WTC11 (cell line): ENCODE measurements around the gene BCL11B. TPM values are rescaled to one million over a fixed set of nuclear protein-coding genes. Genes with fewer than 3 reads are reported as not detected.

Experiments used
- ATAC-seq: fragments of 200-7000 bp; cut with Tn5 transposase; 2 replicates; pipeline ENCODE4 v1.10.0; 2021; ENCODE audit warnings: mild to moderate bottlenecking, moderate library complexity
- CTCF ChIA-PET: fragments of 300-600 bp; sonication (Branson Sonifier 250); formaldehyde crosslinking; loops from one replicate; lab custom pipeline; 2021; ENCODE audit warnings: antibody characterized with exemption; lab: Charles Lee
- POLR2A ChIA-PET: fragments of 350-600 bp; sonication (Branson Sonifier 250); formaldehyde crosslinking; loops from one replicate; lab custom pipeline; 2021; ENCODE audit warnings: antibody characterized with exemption; lab: Charles Lee
- DNase-seq: peaks from one replicate; pipeline ENCODE4 v3.0.0; 2021; ENCODE audit warnings: low spot score
- H3K27ac Mint-ChIP-seq: 2 replicates; pipeline ENCODE4 v1.8.0; 2021; ENCODE audit warnings: mixed read lengths
- H3K27me3 Mint-ChIP-seq: 2 replicates; pipeline ENCODE4 v1.8.0; 2021; ENCODE audit warnings: low read depth, mild to moderate bottlenecking, moderate library complexity, mixed read lengths
- H3K36me3 Mint-ChIP-seq: 2 replicates; pipeline ENCODE4 v1.8.0; 2021; ENCODE audit warnings: mixed read lengths
- H3K4me1 Mint-ChIP-seq: 2 replicates; pipeline ENCODE4 v1.8.0; 2022; ENCODE audit warnings: mixed read lengths
- H3K4me3 Mint-ChIP-seq: 2 replicates; pipeline ENCODE4 v1.8.0; 2021; ENCODE audit warnings: mild to moderate bottlenecking, moderate library complexity, mixed read lengths
- H3K9me3 Mint-ChIP-seq: 2 replicates; pipeline ENCODE4 v1.8.0; 2021; ENCODE audit warnings: mixed read lengths
- AR ChIP-seq: fragments of 250-450 bp; sonication (Bioruptor Pico); IDR thresholded peaks from 2 replicates; pipeline ENCODE4 v1.9.0; 2021; ENCODE audit warnings: mild to moderate bottlenecking
- CBFB ChIP-seq: sonication (generic); formaldehyde crosslinking; IDR thresholded peaks from 2 replicates; pipeline ENCODE4 v1.8.1; 2022; ENCODE audit warnings: mild to moderate bottlenecking, low read depth, missing genetic modification reagents
- E2F1 ChIP-seq: sonication (generic); formaldehyde crosslinking; IDR thresholded peaks from 2 replicates; pipeline ENCODE4 v1.8.0; 2022; ENCODE audit warnings: mild to moderate bottlenecking, missing genetic modification reagents
- E2F4 ChIP-seq: sonication (generic); formaldehyde crosslinking; IDR thresholded peaks from 2 replicates; pipeline ENCODE4 v1.8.1; 2022; ENCODE audit warnings: low read depth, mild to moderate bottlenecking, moderate library complexity, missing genetic modification reagents, borderline replicate concordance
- EMX1 ChIP-seq: fragments of 250-450 bp; sonication (Bioruptor Pico); IDR thresholded peaks from 2 replicates; pipeline ENCODE4 v1.8.0; 2021; ENCODE audit warnings: mild to moderate bottlenecking
- FOXK1 ChIP-seq: sonication (generic); formaldehyde crosslinking; IDR thresholded peaks from 2 replicates; pipeline ENCODE4 v1.8.0; 2022; ENCODE audit warnings: mild to moderate bottlenecking, moderate library complexity, missing genetic modification reagents
- FOXP4 ChIP-seq: sonication (generic); formaldehyde crosslinking; IDR thresholded peaks from 2 replicates; pipeline ENCODE4 v1.8.0; 2022; ENCODE audit warnings: mild to moderate bottlenecking, missing genetic modification reagents
- GABPB1 ChIP-seq: sonication (generic); formaldehyde crosslinking; IDR thresholded peaks from 2 replicates; pipeline ENCODE4 v1.8.1; 2023; ENCODE audit warnings: mild to moderate bottlenecking, missing genetic modification reagents
- GTF2I ChIP-seq: fragments of 250-450 bp; sonication (Bioruptor Pico); conservative IDR thresholded peaks from 2 replicates; pipeline ENCODE4 v1.4.0; 2021; ENCODE audit warnings: mild to moderate bottlenecking
- JAZF1 ChIP-seq: fragments of 250-450 bp; sonication (Bioruptor Pico); IDR thresholded peaks from 2 replicates; pipeline ENCODE4 v1.9.0; 2021; ENCODE audit warnings: moderate library complexity, mild to moderate bottlenecking, inconsistent platforms
- JUN ChIP-seq: sonication (generic); formaldehyde crosslinking; IDR thresholded peaks from 2 replicates; pipeline ENCODE4 v1.8.0; 2023; ENCODE audit warnings: mild to moderate bottlenecking, missing genetic modification reagents
- KAT7 ChIP-seq: sonication (generic); formaldehyde crosslinking; IDR thresholded peaks from 2 replicates; pipeline ENCODE4 v1.8.1; 2023; ENCODE audit warnings: missing genetic modification reagents, mild to moderate bottlenecking, borderline replicate concordance
- NR3C1 ChIP-seq: sonication (generic); formaldehyde crosslinking; conservative IDR thresholded peaks from 2 replicates; pipeline ENCODE4 v1.8.1; 2023; ENCODE audit warnings: low read depth, mild to moderate bottlenecking, missing genetic modification reagents
- PRDM15 ChIP-seq: sonication (generic); formaldehyde crosslinking; IDR thresholded peaks from 2 replicates; pipeline ENCODE4 v1.8.0; 2022; ENCODE audit warnings: missing genetic modification reagents
- RORB ChIP-seq: fragments of 250-450 bp; sonication (Bioruptor Pico); IDR thresholded peaks from 2 replicates; pipeline ENCODE4 v1.9.0; 2021; ENCODE audit warnings: mild to moderate bottlenecking
- SMAD3 ChIP-seq: sonication (generic); formaldehyde crosslinking; IDR thresholded peaks from 2 replicates; pipeline ENCODE4 v1.8.0; 2022; ENCODE audit warnings: missing genetic modification reagents, mild to moderate bottlenecking, borderline replicate concordance
- SOX15 ChIP-seq: fragments of 250-450 bp; sonication (Bioruptor Pico); IDR thresholded peaks from 2 replicates; pipeline ENCODE4 v1.9.0; 2021; ENCODE audit warnings: mild to moderate bottlenecking
- total RNA-seq: library from RNA; stranded (reverse); gene quantifications from 3 replicates; pipeline ENCODE4 v1.2.3, GENCODE V29; 2021
- TF ChIP-seq, protein P1 (sequence below): sonication (generic); formaldehyde crosslinking; IDR thresholded peaks from 2 replicates; pipeline ENCODE4 v1.8.1; 2023; ENCODE audit warnings: mild to moderate bottlenecking, missing genetic modification reagents, moderate library complexity
- TF ChIP-seq, protein P2 (sequence below): sonication (generic); formaldehyde crosslinking; IDR thresholded peaks from 2 replicates; pipeline ENCODE4 v1.8.1; 2022; ENCODE audit warnings: missing genetic modification reagents, borderline replicate concordance

BCL11B gene
- total RNA-seq, 1 experiment from 2014 or later = 9.1 TPM

DNA sequence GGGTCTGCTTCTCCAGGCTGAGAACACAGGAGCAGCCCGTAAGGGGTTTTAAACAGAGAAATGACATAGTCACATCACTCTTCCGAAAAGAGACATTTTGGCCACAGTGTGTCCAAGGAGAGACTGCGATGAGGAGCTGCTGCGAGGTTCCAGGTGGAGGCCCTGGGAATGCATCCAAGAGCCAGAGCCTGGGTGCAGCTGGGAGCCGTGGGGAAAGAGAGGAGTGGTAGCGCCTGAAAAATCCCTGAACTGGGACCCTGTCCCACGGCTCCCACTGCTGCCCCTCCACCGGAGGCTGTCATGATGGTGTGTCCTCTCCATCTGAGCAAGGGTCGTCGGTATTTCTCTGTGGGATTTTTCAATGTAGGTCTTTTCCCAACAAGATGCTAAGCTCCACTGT lies 146.9 kb downstream of the BCL11B start:
- no peak for TF ChIP-seq JAZF1 (CRISPR knock-in tag)
- TF ChIP-seq PRDM15 (CRISPR knock-in tag) = no peak
- TF ChIP-seq, protein P1, sequence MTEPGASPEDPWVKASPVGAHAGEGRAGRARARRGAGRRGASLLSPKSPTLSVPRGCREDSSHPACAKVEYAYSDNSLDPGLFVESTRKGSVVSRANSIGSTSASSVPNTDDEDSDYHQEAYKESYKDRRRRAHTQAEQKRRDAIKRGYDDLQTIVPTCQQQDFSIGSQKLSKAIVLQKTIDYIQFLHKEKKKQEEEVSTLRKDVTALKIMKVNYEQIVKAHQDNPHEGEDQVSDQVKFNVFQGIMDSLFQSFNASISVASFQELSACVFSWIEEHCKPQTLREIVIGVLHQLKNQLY (CRISPR knock-in tag) = no peak
- TF ChIP-seq, protein P2, sequence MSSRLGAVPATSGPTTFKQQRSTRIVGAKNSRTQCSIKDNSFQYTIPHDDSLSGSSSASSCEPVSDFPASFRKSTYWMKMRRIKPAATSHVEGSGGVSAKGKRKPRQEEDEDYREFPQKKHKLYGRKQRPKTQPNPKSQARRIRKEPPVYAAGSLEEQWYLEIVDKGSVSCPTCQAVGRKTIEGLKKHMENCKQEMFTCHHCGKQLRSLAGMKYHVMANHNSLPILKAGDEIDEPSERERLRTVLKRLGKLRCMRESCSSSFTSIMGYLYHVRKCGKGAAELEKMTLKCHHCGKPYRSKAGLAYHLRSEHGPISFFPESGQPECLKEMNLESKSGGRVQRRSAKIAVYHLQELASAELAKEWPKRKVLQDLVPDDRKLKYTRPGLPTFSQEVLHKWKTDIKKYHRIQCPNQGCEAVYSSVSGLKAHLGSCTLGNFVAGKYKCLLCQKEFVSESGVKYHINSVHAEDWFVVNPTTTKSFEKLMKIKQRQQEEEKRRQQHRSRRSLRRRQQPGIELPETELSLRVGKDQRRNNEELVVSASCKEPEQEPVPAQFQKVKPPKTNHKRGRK = no peak
- TF ChIP-seq AR (CRISPR knock-in tag) = no peak
- TF ChIP-seq FOXK1 (CRISPR knock-in tag) = no peak
- TF ChIP-seq FOXP4 (CRISPR knock-in tag) = no peak
- TF ChIP-seq CBFB (CRISPR knock-in tag) = no peak
- no peak overlapping the region for H3K4me3 Mint-ChIP-seq
- H3K36me3 Mint-ChIP-seq = no peaks in the 10 kb centered on the region
- ATAC-seq (no peak), DNase-seq (no peak)
- H3K27ac Mint-ChIP-seq = no peak overlapping the region
- ChIA-PET POLR2A (no interaction called here), CTCF (interaction anchor here (1.3 kb wide), 1 partner anchor 87 kb away, joined by 4 read pairs; no protein-coding TSS in a partner anchor)
- no peaks in the 10 kb centered on the region for H3K27me3 Mint-ChIP-seq
- H3K9me3 Mint-ChIP-seq = no peaks in the 10 kb centered on the region
- peaks cover 24% of the 10 kb centered on the region for H3K4me1 Mint-ChIP-seq

DNA sequence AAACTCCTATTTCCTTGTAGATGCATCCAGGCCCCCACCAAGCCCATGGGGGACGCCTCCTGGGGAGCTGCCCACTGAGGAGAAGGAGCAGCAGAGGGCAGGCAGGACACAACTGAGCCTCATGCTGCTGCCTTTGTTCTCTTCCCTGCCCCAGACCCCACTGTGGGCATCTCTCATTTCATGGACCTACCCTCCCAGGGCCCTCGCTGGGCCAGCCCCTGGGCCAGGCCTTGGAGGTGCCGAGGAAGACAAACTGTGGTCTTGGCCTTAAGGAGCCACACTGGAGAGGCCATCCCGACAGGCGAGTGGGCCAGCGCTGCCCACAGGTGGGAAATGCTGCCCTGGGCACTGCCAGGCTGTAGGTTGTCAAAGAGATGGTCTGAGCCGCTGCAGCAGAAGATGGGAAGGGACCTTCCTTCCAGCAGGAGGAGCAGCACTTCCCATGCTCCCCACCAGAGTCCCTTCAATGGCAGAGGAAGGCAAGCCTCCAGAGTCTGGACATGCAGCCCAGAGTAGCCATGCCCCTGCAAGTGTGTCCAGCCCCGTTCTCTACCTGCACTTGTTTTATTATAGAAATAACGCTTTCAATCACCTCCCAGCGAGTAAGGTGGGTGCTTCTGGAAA lies 147.4 kb downstream of the BCL11B start:
- no peak for DNase-seq
- TF ChIP-seq KAT7 (CRISPR knock-in tag) (no peak), E2F4 (CRISPR knock-in tag) (no peak), SMAD3 (CRISPR knock-in tag) (no peak), GTF2I (CRISPR knock-in tag) (no peak), EMX1 (CRISPR knock-in tag) (no peak), RORB (CRISPR knock-in tag) (no peak), JUN (CRISPR knock-in tag) (no peak), GABPB1 (CRISPR knock-in tag) (no peak), SOX15 (CRISPR knock-in tag) (no peak), NR3C1 (CRISPR knock-in tag) (no peak), E2F1 (no peak)
- no peaks in the 10 kb centered on the region for H3K36me3 Mint-ChIP-seq

More for the DNA sequence above, 147.4 kb downstream of the BCL11B start:
- no peak overlapping the region for H3K4me3 Mint-ChIP-seq
- H3K27me3 Mint-ChIP-seq = no peaks in the 10 kb centered on the region; the same call in 1 of the 2 replicates
- ChIA-PET POLR2A (no interaction called here), CTCF (interaction anchor here (0.7 to 1.3 kb wide), 2 partner anchors 87 to 533 kb away, joined by 3 to 4 read pairs; no protein-coding TSS in a partner anchor)
- ATAC-seq = peak; percentile 55; the same call in 1 of the 2 replicates
- H3K9me3 Mint-ChIP-seq = no peaks in the 10 kb centered on the region
- peaks cover 24% of the 10 kb centered on the region for H3K4me1 Mint-ChIP-seq
- H3K27ac Mint-ChIP-seq = no peak overlapping the region
